Uterus (tissue), 2 donors: ENCODE measurements around the gene ARHGEF37.

Experiments
- CTCF ChIP-seq, 4 experiments: fragments of 200-600 bp in 2 of 4; fragments of 450-650 bp in 2 of 4; sonication (generic) in 2 of 4; IDR thresholded peaks; one replicate each; pipeline ENCODE4 v1.5.1; 2016 to 2019; ENCODE audit warnings: antibody characterized with exemption in 4 of 4, mild to moderate bottlenecking in 2 of 4, moderate library complexity in 1 of 4
- POLR2A ChIP-seq, 2 donors: fragments of 450-650 bp; IDR thresholded peaks; one replicate each; pipeline ENCODE4 v1.6.1; 2016; ENCODE audit warnings: antibody characterized with exemption in 2 of 2, mild to moderate bottlenecking in 1 of 2, moderate library complexity in 1 of 2

GRCh38 chr5:149552038-149552494 lies 29.2 kb upstream of the ARHGEF37 start:
- TF ChIP-seq POLR2A (IDR thresholded peaks at IDR 0.05) (no peak), CTCF (IDR thresholded peaks at IDR 0.05) (no peak)
